GM18870 (cell line): ENCODE results near the gene MALRD1.

ENCODE experiments used
- ATAC-seq: cut with Tn5 transposase; IDR thresholded peaks from one replicate; pipeline ENCODE4 v1.9.1; 2021; ENCODE audit warnings: moderate library complexity; ENCODE audit not compliant: unreplicated experiment

MALRD1 gene

GRCh38 chr10:19638182-19638895 lies 589.7 kb downstream of the MALRD1 start:
- no peak for ATAC-seq

- ATAC-seq, result no peak
Measured at GRCh38 chr10:19638896-19639233, 590.3 kb downstream of the MALRD1 start.

- ATAC-seq, result no peak
Measured at GRCh38 chr10:19640566-19641263, 592.1 kb downstream of the MALRD1 start.

- ATAC-seq, result no peak
Measured at GRCh38 chr10:19651549-19651948, 602.9 kb downstream of the MALRD1 start.

- no peak for ATAC-seq
Measured at GRCh38 chr10:19652750-19653149, 604.1 kb downstream of the MALRD1 start.

GRCh38 chr10:19653931-19654330 lies 605.3 kb downstream of the MALRD1 start:
- no peak for ATAC-seq

GRCh38 chr10:19654576-19654975 lies 606.0 kb downstream of the MALRD1 start:
- ATAC-seq, result no peak

GRCh38 chr10:19656420-19657042 lies 607.9 kb downstream of the MALRD1 start:
- ATAC-seq, result no peak

GRCh38 chr10:19658131-19658530 lies 609.5 kb downstream of the MALRD1 start:
- ATAC-seq, result no peak

- ATAC-seq, result no peak
Measured at GRCh38 chr10:19658622-19659233, 610.1 kb downstream of the MALRD1 start.

GRCh38 chr10:19659920-19660655 lies 611.5 kb downstream of the MALRD1 start:
- no peak for ATAC-seq

GRCh38 chr10:19663344-19663743 lies 614.7 kb downstream of the MALRD1 start:
- ATAC-seq, result no peak

- ATAC-seq, result no peak
Measured at GRCh38 chr10:19668116-19668515, 619.5 kb downstream of the MALRD1 start.

GRCh38 chr10:19676063-19676462 lies 627.5 kb downstream of the MALRD1 start:
- no peak for ATAC-seq

- ATAC-seq, result no peak
Measured at GRCh38 chr10:19683356-19683755, 634.8 kb downstream of the MALRD1 start.

- ATAC-seq, result no peak
Measured at GRCh38 chr10:19683960-19684359, 635.4 kb downstream of the MALRD1 start.

GRCh38 chr10:19688344-19688743 lies 639.7 kb downstream of the MALRD1 start:
- ATAC-seq, result no peak

- no peak for ATAC-seq
Measured at GRCh38 chr10:19689231-19689630, 640.6 kb downstream of the MALRD1 start.

- ATAC-seq, result no peak
Measured at GRCh38 chr10:19699299-19699698, 650.7 kb downstream of the MALRD1 start.

- ATAC-seq, result no peak
Measured at GRCh38 chr10:19701427-19702052, 652.9 kb downstream of the MALRD1 start.

GRCh38 chr10:19702215-19702614 lies 653.6 kb downstream of the MALRD1 start:
- ATAC-seq, result no peak
